Measurements from ENCODE around the gene POLR2E.

Gene POLR2E

DNA sequence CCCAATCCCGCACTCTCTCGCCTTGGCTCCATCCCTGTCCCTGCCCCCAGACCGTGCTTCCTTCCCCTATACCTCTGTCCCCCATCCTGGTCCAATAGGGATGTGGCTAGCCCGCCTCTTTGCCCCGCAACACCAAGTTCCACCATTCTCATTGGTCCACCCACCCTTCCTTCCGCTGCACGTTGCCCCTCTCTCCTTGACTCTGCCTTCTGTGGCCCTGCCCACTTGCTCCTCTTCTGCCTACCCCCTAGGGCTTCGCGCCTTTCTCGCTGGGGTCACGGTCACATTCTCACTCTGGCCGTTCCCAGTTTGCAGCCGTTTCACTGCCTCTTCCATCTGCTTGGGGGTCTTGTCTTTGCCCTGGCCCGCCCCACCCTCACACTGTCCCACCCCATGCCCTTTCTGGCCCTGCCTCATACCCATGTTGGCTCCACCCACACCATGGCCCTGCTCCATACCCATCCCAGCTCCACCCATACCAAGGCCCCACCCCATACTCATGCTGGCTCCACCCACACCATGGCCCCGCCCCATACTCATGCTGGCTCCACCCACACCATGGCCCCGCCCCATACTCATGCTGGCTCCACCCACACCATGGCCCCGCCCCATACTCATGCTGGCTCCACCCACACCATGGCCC is 32.7 kb downstream of the POLR2E start:
- no peak for DNase-seq

GRCh38 chr19:1061987-1062386 is 33.2 kb downstream of the POLR2E start:
- no peak for DNase-seq

- no peak for DNase-seq
These were observed 34.5 kb downstream of the POLR2E start for GRCh38 chr19:1060689-1061088.

GRCh38 chr19:1058112-1058511 is 37.1 kb downstream of the POLR2E start:
- DNase-seq: no peak

DNA sequence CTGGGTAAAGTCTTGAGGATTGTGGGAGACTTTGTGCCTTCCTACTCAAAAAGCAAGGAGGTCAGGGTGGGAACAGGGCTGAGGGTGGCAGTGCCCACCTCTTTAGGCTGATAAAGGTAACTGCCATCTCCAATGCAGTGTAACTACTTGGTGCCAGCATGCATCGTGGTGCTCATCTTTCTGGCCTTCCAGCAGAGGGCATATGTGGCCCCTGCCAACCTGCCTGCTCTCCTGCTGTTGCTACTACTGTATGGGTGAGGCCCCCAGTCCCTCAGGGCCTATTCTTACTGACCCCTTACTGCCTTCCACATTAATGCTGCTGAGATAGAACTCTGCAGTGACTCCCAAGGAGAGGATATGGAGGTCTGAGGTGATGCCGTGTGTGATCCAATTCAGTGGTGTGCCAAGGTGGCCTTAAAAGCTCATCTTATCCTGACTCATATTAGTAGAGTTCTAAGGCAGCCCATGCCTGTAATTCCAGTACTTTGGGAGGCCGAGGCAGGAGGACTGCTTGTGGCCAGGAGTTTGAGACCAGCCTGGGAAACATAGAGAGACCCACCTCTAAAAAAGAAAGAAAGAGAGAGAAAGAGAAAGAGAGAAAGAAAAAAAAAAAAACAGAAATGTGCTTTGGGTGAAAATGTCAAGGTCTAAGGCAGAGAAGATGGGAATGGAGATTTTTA is 37.9 kb downstream of the POLR2E start:
- no peak for DNase-seq

- no peak for DNase-seq
These were observed 39.1 kb downstream of the POLR2E start for GRCh38 chr19:1055886-1056620.

- DNase-seq: no peak
These were observed 40.1 kb downstream of the POLR2E start for GRCh38 chr19:1055028-1055425.

DNA sequence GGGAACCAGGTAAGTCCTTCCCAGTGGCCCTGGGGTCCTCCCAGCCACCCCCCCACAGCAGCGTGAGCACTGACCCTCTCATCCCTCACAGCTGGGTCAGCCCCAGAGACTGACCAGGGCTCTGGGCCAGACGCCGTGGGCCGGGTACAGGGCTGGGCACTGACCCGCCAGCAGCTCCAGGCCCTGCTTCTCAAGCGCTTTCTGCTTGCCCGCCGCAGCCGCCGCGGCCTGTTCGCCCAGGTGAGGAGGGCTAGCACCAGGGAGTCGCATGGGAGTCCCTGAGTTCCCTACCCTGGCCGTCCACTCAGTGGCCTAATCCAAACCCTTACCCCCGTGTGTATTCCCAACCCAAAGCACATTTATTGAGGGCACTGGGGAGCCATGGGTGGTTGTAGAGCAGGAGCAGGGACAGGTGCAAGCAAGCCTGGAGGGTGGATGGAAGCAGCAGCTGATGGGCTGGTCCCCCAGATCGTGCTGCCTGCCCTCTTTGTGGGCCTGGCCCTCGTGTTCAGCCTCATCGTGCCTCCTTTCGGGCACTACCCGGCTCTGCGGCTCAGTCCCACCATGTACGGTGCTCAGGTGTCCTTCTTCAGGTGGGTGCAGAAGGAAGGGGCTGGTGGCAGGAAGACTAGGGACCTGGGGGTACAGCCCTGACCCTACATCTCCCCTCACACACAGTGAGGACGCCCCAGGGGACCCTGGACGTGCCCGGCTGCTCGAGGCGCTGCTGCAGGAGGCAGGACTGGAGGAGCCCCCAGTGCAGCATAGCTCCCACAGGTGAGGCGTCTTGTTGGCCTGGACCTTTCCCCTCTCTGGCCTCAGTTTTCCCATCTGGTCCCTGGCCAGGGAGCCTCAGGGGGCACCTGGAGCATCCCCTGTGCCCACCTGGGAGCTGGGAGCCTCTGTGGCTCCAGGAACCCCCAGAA is 40.8 kb downstream of the POLR2E start:
- DNase-seq: no peak

GRCh38 chr19:1053176-1054101 is 41.7 kb downstream of the POLR2E start:
- no peak for DNase-seq

DNA sequence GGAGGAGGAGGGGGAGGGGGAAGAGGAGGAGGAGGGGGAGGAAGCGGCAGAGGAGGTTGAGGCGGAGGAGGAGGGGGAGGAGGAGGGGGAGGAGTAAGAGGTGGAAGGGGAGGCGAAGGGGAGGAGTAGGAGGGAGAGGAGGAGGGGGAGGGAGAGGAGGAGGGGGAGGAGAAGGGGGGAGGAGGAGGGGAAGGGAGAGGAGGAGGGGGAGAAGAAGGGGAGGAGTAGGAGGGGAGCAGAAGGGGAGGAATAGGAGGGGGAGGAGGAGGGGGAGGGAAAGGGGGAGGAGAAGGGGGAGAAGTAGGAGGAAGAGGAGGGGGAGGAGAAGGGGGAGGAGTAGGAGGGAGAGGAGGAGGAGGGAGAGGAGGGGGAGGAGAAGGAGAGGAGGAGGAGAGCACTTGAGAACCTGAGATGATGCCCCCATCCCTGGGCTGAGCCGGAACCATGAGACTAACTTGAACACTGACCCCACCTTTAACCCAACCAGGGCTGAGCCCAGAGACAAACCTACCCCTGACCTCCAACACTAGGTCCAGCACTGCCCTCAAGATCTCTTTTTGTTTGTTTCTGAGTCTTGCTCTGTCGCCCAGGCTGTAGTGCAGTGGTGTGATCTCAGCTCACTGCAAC is 42.7 kb downstream of the POLR2E start:
- DNase-seq: no peak

DNA sequence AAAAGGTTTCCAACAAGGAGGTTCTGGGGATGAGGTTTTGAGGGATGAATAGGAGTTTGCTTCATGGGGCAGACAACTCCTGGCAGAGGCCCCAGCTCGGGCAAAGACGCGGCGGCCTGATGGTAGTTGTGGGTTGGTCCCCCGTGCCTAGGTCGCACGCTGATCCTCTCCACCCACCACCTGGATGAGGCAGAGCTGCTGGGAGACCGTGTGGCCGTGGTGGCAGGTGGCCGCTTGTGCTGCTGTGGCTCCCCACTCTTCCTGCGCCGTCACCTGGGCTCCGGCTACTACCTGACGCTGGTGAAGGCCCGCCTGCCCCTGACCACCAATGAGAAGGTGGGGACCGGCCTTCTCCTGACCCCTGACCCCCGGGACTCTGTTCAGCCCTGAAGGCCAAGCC is 43.4 kb downstream of the POLR2E start:
- no peak for DNase-seq

- no peak for DNase-seq
These were observed 44.0 kb downstream of the POLR2E start for GRCh38 chr19:1050989-1051788.

GRCh38 chr19:1049800-1050199 is 45.4 kb downstream of the POLR2E start:
- DNase-seq: no peak

- no peak for DNase-seq
These were observed 46.1 kb downstream of the POLR2E start for GRCh38 chr19:1049106-1049505.

GRCh38 chr19:1047696-1048147 is 47.5 kb downstream of the POLR2E start:
- DNase-seq: no peak

DNA sequence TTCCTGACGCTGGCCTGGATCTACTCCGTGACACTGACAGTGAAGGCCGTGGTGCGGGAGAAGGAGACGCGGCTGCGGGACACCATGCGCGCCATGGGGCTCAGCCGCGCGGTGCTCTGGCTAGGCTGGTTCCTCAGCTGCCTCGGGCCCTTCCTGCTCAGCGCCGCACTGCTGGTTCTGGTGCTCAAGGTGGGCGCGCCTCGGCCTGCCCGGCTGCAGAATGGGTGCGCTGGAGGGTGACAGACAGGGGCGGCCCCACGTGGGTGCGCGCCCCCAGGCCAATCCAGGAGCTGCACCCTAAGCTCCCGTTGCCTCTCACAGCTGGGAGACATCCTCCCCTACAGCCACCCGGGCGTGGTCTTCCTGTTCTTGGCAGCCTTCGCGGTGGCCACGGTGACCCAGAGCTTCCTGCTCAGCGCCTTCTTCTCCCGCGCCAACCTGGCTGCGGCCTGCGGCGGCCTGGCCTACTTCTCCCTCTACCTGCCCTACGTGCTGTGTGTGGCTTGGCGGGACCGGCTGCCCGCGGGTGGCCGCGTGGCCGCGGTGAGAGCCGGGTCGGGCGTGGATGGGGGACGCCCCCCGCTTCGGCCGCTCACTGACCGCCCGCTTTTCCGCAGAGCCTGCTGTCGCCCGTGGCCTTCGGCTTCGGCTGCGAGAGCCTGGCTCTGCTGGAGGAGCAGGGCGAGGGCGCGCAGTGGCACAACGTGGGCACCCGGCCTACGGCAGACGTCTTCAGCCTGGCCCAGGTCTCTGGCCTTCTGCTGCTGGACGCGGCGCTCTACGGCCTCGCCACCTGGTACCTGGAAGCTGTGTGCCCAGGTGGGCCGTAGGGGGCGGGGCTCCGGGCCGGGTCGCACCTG is 48.1 kb downstream of the POLR2E start:
- DNase-seq: no peak

GRCh38 chr19:1046117-1046626 is 49.0 kb downstream of the POLR2E start:
- DNase-seq: no peak

DNA sequence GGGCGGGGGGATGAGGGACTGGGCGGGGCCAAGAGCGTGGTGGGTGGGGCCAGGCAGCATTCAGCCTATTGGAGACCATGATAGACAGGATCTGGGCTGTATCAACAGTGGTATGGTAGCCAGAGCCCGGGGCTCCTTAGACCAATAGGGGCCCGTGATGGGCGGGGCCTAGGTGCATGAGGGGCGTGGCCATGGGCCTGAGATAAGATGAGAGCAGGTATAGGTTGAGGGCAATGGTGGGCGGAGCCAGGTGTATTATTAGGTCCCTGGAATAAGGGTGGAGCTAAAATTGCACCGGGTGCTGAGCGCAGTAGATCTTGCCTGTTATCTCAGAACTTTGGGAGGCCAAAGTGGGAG is 50.0 kb downstream of the POLR2E start:
- no peak for DNase-seq
